Iris pigment epithelial cell (primary cell): ENCODE measurements around the gene HMCN2.
"Not testable (repeated sequence)": the region's sequence is repeated elsewhere in the genome, so short reads cannot be mapped to it uniquely, and the experiment has no call there.

Experiments used
- DNase-seq: peaks from one replicate; pipeline ENCODE4 v3.0.0-alpha.2; 2011; ENCODE audit warnings: low read depth

Gene HMCN2

DNA sequence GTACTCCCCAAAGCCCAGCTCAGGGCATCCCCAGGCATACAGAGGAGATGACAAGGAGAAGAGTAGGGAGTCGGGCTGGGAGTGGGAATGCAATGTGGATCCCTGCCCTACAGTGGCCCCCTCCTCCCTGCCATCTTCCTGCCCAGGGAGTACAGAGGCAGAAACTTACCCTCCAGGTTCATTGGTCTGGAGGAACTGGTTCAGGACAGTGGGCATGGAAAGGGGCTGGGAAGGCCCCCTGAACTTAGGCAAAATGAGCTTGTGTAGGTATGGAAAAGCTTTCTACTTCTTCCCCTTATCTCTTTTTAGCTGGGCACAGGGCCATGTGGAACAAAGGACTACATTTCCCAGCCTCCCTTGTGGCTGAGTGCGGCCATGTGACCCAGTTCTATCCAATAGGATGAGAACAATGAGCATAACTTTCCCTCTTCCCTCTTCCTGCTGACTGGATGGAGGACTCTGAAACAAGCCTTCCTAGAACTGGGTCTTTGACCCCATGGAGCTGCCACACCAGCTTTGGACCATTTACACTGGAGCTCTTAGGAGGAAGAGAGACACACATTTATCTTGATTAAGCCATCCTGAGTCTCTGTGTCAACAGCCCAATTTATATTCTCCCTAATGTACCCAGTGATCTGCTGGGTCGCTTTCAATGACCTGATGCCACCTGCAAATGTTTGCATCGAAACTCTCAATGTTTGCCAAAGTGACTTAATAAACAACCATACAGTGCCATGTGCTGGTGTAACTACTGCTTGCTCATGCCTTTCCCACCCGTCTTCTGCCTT, 25.0 kb upstream of the HMCN2 start:
- peak; percentile 75 for DNase-seq

DNA sequence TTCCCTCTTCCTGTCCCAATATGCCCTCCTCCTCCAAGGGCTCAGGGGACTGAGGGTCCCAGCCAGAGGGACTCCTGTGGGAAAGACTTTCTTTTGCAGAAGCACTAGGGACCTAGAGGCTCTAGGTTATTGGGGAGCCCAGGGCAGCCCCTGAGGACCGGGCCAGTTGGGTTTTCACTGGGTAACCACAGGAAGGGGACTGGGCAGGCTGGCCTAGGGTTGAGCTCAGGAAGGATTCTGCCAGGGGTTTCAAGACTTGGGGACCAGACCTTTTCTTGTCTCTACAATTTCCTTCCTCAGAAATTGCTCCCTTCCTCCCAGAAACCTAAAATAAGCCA, 24.4 kb upstream of the HMCN2 start:
- DNase-seq: no peak

DNA sequence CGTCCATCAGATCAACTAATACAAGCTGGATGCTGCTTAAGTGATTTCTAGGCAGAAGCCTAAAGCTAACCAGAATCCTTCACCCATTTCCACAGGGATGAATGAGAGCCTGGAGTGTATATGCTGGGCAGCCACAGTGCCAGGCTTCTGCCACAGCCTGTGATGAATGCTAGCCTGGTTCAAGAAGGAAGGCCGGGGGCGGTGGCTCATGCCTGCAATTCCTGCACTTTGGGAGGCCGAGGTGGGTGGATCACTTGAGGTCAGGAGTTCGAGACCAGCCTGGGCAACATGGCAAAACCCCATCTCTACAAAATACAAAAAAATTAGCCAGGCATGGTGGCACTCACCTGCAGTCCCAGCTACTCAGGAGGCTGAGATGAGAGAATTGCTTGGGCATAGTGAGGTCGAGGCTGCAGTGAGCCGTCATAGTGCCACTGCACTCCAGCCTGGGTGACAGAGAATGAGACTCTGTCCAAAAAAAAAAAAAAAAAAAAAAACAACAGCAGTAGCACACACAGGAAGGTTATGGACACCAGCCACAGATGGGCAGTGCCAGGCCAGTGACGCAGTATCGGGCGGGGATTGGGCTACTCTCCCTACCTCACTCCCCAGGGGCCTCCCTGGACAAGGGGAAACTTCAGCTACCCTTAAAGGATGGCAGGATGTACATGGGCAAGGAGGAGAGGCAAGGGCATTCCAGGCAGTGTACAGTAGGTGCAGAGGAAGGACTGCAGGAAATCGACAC, 23.1 kb upstream of the HMCN2 start:
- no peak for DNase-seq

DNA sequence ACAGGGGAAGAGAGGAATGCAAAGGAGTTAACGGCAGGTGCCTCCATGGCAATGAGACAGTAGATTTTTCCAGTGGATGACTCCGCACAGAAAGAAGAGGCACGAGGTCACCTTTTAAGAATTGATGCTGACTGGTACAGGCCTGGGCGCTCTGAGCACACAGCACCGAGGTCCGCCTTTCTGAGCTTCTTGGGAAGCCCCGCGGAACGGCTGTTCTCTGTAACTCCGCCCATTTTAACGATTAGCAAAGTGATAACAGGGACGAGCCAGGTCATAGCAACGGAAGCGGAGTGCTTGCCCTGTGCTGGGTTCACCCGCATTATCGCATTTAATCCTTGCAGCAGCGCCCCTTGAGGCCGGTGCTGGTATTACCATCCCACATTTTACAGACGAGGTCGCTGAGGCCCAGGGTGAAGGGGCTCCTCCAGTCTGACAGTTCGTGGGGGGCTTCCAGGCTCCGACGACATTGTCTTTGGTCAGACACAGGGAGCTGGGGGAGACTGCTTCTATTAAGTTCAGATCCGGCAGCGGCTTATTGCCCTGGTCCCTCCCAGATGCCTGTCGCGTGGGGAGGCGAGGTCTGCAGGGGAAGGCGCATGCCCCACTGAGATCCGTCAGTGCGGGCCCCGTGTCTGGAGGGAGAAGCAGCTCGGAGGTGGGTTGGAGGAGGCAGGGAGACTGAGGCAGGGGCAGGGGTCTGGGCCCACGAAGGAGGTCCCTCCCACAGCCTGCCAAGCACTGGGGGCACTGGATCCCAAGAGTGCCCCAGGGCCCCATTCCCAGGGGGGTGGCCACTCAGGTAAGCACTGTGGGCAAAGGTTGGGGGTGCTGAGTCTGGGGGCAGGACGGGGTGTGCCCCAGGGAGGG, 22.3 kb upstream of the HMCN2 start:
- no peak for DNase-seq

DNA sequence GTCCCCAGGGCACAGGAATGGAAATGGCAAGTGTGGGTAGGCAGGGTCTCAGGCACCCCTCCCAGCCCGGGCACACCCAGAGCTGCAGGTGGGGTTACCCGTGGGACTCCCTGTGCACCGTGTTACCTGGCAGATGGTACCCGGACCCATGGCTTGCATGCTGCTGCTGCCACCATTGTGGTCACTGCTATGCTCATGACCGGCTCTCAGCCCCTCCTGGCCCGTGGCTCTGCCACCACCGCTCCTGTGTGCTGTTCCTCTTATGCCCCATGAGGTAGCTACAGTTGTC, 21.7 kb upstream of the HMCN2 start:
- no peak for DNase-seq

DNA sequence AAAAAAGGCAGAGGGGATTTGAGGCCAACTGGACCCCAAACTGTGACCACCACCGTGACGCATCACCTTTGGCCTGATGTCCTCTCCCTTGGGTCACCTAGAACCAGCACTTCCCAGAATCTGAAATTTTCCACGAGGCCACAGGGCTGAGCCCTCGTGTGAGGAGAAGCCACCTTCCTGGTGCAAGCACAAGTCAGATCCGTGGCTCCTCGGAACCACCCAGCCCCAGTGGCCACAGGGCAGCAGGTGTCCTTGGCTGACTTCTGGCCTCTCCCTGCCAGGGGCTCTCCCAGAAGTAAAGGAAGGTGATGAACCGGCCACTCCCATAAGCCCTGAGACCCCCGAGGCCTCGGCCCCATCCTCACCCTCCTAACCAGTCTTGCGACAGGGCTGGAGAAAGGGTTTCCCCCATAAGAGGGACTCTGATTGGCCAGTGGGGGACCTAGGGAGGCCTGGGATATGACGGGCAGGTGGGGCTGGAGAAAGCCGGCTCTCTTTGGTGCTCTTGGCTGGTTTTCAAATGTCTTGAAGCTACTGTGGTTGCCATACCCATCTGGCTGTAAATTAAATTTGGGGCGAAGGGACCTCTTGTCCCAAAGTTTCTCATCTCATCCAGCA, 20.9 kb upstream of the HMCN2 start:
- DNase-seq: no peak

DNA sequence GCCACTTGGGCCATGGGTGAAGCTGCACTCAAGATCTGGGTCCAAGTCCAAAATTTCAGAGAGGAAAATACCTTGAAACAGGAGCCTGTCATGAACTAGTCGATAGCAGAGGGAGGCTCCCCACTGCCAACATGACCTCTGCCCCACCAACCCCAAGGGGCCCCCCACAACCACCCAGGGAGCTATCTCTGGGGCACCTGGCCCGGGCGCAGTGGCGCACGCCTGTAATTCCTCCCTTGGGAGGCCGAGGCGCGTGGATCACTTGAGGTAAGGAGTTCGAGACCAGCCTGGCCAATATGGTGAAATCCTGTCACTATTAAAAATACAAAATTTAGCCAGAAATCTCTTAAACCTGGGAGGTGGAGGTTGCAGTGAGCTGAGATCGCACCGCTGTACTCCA, 20.1 kb upstream of the HMCN2 start:
- no peak for DNase-seq

DNA sequence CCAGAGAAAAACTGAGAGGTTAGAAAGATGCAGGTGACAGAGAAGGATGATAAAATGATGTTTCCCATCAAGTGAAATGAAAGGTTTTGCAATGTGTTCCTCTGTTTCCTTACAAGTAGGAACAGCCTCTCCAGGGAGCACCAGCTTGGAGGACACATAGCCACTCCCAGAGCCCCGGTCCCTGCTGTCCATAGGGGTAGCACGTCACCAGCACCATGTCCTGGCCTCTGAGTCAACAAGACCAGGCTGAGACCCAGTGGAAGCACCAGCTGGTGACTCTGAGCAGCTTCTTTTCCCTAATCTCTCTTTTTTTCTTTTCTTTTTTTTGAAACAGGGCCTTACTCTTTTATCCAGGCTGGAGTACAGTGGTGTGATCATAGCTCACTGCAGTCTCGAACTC, 19.4 kb upstream of the HMCN2 start:
- no peak for DNase-seq

DNA sequence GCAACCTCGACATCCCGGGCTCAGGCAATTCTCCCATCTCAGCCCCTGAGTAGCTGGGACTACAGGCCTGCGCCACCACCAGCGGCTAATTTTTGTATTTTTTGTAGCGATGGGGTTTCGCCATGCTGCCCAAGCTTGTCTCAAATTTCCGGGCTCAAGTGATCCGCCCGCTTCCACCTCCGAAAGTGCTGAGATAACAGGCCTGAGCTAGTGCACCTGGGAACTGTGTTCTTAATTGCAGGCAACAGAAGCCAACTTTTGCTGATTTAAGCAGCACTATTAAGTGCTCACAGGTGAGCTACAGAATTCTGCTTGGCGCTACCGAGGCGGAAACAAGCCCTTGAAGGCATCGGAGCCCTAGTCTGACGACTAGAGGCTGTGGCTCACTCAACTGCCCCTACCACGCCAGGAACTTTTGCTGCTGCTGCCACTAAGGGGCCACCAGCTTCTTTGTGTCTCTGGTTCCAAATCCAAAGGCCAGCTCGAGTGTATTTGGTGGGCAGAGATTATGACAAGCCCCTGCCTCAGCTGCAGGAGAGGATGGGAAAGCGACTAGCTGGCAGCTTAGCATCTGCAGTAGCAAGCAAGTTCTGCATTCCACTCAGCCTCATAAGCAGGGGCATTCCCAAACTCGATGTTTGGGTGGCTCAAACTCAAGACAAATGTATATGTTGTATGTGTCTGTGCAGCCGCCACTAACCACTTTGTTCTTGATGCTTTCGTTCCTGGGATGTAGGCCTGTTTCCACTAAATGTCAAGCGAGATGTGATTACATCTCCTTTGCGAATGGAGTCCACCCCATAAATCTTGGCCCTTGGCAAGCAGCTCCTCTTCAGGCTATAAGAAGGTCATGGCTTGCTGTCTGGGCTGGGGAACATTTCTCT, 10.6 kb upstream of the HMCN2 start:
- no peak for DNase-seq

DNA sequence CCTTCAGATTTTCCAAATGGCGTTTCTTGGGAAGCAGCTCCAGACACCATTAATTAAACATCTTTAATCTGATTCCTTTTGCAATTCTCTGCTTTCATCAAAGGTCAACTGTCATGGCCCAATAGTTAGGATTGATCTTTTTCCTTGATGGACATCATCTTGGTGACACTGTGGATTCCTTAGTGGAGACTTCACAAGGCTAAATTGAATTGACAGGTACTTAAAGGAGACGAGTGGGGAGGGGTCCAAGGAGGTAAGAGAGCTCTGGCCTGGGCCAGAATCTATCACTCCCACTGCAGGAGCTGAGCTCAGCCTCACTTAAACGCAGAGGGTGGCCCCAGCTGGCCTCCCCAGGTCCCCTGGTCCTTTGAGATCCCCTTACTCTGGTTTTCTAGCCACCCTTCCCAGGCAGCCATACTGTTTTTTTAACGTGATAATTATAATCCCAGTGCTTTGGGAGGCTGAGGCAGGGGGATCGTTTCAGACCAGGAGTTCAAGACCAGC, 9.9 kb upstream of the HMCN2 start:
- DNase-seq: no peak

DNA sequence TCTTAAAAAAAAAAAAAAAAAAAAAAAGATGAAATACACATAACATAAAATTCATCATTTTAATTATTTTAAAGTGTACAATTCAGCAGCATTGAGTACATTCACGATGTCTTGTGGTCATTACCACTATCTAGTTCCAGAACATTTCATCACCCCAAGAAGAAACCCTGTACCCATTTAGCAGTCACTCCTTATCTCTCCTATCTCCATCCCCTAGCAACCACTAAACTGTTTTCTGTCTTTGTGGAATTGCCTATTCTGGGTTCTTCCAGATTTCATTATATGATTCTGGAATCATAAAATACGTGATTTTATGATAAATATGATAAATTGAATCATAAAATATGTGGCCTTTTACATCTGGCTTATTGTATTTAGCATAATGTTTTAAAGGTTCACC, 8.9 kb upstream of the HMCN2 start:
- no peak for DNase-seq

DNA sequence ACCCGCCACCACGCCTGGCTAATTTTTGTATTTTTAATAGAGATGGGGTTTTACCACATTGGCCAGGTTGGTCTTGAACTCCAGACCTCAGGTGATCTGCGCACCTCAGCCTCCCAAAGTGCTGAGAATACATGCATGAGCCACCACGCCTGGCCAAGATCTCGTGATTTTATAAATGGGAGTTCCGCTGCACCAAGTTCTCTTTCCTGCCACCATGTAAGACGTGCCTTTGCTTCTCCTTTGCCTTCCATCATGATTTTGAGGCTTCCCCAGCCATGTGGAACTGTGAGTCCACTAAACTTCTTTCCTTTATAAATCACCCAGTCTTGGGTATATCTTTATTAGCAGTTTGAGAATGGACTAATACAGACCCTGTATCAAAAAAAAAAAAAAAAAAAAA, 7.4 kb upstream of the HMCN2 start:
- DNase-seq: not testable (repeated sequence)

DNA sequence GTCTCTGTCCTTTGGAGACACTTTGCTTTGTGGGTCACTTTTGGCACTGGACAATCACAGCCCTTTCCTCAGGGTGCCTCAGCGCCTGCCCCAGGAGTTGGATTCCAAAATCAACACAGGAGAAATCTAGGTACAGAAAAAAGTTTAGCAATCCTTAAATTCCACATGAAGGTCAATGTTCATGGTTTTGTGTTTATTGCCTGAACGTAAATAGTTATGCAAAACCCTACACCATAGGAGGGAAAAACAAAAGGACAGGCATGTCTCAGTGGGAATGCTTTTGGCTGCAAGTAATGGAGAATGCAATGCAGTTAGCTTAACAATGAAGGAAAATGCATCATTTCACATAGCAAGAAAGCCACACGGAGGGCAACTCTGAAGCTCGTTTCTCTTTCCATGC, 6.5 kb upstream of the HMCN2 start:
- DNase-seq: no peak

DNA sequence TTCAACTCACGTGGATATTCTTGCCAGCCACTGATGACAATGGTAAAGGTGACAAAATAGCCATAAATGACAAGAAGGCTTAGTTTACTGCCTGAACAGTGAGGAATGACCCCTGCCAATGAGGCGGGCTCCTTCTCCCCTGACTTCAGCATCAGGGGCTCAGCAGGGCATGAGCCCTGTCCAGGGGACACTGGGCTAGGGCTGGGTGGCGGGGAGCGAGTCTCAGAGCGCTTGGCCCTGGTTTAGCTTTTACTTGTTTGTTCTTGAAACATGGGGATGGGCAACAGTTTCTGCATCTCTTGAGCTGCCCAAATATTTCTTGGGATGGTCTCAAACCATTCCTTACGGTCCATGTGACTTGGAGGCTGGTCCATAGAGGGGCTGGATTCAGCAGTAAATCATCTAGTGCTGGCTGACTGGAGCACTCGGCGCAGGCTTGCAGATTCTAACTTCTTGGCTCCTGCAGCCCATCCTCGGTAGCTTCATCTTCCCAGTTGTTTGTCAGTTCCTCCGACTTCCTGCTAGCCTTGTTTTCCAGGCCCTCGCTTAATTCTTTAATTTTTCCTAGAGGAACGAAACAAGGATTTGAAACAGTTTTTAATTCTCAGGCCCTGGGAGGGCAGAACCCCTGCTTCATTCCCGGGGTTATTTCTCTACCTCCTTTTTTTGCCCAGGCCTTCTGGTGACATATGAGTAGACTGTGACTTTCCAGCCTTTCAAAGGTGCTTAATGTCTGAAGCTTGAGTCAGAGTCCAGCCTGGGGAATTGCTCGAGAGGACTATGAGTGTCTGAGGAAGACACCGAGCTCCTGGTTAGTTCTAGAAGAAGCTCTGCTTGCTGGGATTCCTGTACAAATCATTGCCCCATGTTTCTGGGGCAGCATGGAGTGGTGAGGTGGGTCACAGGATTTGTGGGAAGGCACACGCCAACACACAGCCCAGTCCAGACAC, 4.5 kb upstream of the HMCN2 start:
- DNase-seq: no peak

DNA sequence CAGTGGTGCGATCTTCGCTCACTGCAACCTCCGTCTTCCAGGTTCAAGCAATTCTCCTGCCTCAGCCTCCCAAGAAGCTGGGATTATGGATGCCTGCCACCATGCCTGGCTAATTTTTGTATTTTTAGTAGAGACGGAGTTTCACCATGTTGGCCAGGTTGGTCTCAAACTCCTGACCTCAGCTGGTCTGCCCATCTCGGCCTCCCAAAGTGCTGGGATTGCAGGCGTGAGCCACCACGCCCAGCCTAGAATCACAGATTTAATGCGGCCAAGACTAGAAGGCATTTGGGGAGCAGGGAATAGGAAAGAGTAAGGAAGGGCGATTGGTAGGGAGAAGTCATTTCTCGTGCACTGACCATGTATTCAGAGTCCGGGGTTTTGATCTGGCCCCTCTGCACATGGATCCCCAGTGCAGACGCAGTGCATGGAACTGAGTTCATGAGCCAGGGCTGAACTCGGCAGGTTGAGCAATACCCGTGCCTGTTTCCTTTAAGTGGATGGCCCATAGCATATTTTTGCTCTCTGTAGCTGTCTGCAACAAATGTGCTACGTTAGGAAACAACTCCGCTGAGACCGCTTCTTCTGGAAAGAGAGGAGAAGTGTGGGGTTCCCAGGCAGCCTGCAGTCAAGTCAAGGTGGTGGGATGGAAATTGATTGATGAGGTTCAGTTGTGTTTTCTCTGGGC, 3.4 kb upstream of the HMCN2 start:
- no peak for DNase-seq

DNA sequence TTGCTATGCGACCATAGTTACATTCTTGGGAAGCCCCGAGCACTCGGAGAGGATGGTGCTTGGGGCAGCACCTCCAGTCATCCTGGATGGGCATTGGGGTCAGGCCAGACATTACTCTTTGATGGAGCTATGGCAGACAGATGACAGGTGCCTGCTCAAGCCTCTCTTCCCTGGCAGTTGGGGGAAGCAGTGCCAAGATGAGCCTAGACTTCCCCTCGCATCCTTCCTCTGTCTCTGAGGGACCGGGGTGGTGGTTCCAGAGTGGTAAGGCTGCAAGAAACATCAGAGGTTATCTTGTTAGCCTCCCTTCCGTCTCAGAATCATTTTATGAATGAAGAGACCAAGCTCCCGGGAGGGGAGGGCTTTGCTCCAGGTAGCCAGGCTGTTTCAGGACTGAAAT, 2.8 kb upstream of the HMCN2 start:
- DNase-seq: no peak

DNA sequence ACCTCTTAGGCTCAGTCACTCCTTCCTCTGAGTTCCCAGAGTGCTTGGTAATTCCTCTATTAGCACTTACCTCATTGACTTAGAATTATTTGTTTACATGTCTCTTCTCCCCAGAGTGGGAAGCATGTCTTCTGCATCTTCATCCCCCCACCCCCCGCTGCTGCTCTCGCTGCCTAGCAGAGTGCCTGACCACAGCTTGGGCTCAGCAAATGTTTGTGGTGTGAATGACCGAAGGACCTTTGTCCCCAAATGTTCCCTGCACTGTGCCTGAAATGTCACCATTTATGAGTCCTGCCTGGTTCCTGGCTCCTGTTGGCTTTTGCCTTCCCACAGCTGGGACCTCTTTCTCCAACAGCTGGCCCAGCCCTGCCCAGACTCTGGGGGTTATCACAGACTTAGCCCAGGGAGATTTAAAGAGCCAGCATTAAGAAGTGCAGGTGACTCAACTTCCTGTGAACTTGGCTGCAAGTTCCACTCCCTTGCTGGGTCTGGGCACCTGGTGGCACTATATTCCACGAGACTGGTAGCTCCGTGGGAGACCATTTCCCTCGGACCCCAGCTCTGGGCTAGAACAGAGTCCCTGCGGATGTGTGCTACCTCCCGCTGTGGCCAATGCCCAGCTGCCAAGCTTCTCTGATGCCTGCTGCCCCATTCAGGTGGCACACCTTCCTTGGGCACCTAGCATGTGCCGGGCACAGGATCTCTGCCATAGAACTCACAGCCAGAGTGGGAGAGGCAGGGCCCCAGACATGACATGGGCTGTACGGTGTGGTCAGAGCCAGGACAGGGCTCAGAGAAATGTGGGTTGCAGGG, 1.8 kb upstream of the HMCN2 start:
- no peak for DNase-seq

DNA sequence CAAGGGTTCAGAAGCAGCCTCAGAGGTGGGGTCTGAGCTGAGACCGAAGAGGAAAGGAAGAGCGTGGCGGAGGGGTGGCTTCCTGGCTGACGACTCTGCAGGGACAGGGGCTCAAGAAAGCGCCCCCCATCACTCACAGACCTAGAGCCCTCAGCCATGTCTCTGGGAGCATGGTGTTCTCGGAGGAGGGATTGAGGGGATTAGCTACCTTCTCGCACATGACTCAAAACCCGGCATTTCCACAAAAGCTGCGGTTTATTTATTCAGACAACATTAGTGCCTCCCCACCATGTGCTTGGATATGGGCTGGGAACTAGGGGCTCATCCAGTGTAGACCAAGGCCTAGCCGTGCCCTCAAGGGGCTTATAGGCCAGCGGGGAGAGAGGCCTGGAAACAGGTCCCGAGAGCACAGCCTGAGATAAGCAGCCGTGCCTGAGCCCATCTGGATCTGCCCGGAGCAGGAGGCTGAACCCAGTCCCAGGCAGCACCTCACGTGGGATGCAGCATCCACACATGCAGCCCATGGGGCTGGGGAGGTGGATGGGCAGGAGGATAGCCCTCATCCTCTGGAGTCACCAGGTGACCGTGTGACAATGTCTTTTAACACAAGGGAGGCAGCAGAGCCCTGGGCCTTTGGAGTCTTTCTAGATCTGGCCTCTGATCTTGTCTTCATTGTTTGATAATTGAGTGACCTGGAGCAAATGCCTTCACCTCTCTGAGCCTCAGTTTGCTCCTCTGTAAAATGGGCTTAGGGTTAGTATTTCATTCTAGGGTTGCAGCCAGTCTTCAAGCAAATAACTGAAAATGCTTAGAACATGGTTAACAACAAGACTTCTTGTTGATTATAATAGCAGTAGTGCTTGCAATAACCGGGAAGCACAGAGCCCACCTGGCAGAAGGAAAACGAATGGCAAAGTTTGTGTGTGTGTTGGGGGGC, 878 bp upstream of the HMCN2 start:
- peak; percentile 21 for DNase-seq
